ENCODE data around the gene TTLL5. TPM values are rescaled to one million over a fixed set of nuclear protein-coding genes. Genes with fewer than 3 reads are reported as not detected.

TTLL5 gene
- total and polyA plus RNA-seq, 2 donors: 16.1 to 46.4 TPM

DNA sequence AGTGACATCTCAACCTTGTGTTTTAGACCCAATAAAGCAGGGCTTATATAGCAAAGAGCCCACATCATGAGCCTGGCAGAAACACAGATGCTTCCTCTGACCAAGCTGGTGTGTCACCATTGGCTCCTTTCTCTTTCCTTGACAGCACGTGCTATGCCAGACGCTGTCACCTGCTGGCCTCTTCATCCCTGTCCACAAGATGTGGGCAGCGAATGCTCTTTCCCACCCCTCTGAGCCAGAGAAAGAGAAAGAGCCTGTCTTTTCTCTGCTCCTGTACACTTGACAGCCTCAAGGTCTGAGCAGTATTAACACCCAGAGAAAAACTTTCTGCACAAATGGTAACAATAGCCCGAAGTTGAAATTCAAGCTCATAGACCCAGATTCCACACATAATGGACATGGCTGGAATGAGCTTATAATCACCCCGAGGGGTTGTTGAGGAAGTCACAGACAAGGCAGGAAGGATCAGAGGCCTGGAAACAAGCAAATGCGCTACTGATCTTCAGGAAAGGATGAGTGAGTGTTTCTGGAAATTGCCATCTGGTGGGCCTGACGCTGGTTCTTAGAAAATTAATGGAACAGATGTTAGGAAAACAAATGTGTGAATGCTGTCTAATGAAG lies 311.9 kb downstream of the TTLL5 start:
- no peak for DNase-seq (ENCODE audit: extremely low spot score)
- Histone ChIP-seq H3K4me1 (ENCODE audit: insufficient read depth) (peaks cover 1% of the 10 kb centered on the region), H3K4me3 (ENCODE audit: low read depth, low read length) (no peak overlapping the region), H3K27ac (ENCODE audit: low read depth) (no peak overlapping the region), H3K36me3 (ENCODE audit: insufficient read depth) (no peaks in the 10 kb centered on the region)
- WGBS: 51% methylated on average over 7 of the region's 7 CpGs

DNA sequence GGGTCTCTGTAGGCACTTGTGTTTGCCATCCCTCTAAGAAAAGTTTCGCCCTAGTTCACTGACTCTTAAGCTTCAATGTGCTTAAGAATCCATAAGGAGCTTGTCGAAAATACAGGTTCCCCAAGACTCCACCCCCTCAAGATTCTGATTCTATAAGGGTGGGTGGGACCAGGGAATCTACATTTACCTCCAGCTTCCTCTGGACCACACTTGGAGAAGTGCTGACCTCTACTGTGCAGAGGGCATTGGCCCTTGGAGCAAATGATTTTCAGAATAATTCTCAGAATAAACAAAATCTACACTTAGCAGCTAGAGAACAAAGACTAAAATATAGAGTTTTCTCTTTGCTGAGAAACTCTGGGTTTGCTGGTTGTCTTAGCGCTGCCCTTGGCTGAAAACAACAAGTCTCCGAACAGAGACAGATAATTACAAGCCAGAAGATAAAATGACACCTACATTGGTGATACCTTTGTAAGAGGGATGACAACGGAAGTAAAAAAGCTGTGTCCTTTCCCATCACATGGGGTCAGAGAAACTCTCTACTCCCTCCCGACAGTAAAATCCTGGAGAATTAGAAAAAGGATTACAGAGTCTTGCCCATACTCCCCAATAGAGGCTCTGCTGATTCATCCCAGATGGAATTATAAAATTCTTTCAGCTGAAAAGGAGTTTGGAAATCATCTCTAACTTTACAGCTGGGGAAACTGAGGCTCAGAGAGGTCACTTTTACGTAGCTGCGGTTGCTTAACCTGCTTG lies 316.0 kb downstream of the TTLL5 start:
- H3K36me3 ChIP-seq (ENCODE audit: insufficient read depth): no peaks in the 10 kb centered on the region
- H3K4me1 ChIP-seq (ENCODE audit: insufficient read depth): peaks cover 1% of the 10 kb centered on the region
- 51% methylated on average over 8 of the region's 8 CpGs for WGBS
- no peak overlapping the region for H3K4me3 ChIP-seq (ENCODE audit: low read depth, low read length)
- DNase-seq (ENCODE audit: extremely low spot score): no peak
- no peak overlapping the region for H3K27ac ChIP-seq (ENCODE audit: low read depth)

DNA sequence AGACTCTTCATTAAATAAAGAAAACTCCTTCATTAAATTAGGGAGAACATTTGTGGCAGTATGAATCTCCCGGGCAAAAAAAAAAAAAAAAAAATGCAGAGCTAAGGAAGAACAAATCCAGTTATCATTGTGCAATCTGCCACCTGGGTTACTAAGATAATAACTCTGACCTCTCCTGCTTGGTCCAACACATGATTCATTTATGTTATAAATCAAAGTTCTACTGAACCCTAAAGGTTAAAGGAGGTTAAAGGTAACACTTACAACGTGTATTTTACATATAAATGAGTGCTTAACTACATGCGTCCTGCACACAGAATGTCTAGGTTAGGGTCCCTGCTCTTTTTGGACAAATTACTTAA lies 316.5 kb downstream of the TTLL5 start:
- H3K4me1 ChIP-seq (ENCODE audit: insufficient read depth): peaks cover 1% of the 10 kb centered on the region
- 37% methylated on average over 3 of the region's 3 CpGs for WGBS
- H3K4me3 ChIP-seq (ENCODE audit: low read depth, low read length): no peak overlapping the region

DNA sequence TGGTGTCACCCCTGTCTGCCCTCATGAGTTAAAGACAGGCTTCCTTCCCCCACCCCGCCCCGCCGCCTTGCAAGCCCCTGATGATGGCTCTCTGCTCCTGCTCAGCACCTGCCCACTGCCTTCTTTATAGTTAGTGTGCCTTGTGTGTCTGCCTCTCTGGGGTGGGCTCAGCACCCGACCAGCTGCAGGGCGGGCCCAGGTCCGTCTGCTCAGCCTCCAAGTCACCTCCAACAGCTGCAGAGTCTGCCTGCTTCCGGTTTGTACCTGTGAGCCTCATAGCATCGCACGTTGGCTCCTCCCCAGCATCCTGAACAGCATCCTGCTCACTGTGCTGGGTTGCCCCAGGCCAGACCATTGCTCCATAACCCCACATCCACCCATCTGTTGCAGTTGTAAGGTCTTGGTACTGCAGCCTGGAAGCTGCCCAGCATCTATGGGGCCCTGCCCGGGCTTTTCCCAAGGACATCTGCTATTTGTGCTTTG lies 317.2 kb downstream of the TTLL5 start:
- DNase-seq (ENCODE audit: extremely low spot score): no peak
- no peaks in the 10 kb centered on the region for H3K36me3 ChIP-seq (ENCODE audit: insufficient read depth)
- H3K27ac ChIP-seq (ENCODE audit: low read depth): no peak overlapping the region
- H3K4me1 ChIP-seq (ENCODE audit: insufficient read depth): peaks cover 1% of the 10 kb centered on the region
- no peak overlapping the region for H3K4me3 ChIP-seq (ENCODE audit: low read depth, low read length)
- WGBS: 71% methylated on average over 10 of the region's 10 CpGs

More for the DNA sequence above, 316.5 kb downstream of the TTLL5 start:
- H3K36me3 ChIP-seq (ENCODE audit: insufficient read depth): no peaks in the 10 kb centered on the region
- DNase-seq (ENCODE audit: extremely low spot score): no peak
- H3K27ac ChIP-seq (ENCODE audit: low read depth): no peak overlapping the region

DNA sequence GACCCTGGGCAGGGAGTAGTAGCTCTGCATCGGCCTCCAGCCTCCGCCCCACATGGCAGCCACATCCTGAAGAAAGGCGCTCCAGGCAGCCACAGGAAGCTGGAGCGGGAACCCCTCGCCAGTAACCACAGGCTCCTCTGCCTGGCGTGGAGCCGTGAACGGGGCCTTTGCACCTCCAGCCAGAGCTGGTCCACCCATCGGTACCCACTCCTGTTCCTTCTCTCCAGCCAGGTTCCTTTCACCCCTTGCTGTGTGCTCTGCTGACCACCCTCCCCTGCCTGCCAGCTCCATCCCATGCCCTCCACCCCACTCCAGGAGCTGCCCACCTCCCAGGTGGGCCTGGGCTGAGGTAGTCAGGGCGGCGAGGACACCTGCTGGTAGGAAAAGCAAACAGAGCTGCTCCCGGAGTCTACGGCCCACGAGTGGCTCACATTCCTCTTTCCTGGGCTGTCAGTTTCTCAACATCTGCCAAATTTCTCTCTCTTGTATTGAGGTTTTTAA lies 318.1 kb downstream of the TTLL5 start:
- no peak for DNase-seq (ENCODE audit: extremely low spot score)
- H3K4me1 ChIP-seq (ENCODE audit: insufficient read depth): peaks cover 1% of the 10 kb centered on the region
- H3K27ac ChIP-seq (ENCODE audit: low read depth): peak overlapping the region; percentile 48
- WGBS: 26% methylated on average over 14 of the region's 14 CpGs
- peak overlapping the region; percentile 21 for H3K4me3 ChIP-seq (ENCODE audit: low read depth, low read length)
- no peaks in the 10 kb centered on the region for H3K36me3 ChIP-seq (ENCODE audit: insufficient read depth)

DNA sequence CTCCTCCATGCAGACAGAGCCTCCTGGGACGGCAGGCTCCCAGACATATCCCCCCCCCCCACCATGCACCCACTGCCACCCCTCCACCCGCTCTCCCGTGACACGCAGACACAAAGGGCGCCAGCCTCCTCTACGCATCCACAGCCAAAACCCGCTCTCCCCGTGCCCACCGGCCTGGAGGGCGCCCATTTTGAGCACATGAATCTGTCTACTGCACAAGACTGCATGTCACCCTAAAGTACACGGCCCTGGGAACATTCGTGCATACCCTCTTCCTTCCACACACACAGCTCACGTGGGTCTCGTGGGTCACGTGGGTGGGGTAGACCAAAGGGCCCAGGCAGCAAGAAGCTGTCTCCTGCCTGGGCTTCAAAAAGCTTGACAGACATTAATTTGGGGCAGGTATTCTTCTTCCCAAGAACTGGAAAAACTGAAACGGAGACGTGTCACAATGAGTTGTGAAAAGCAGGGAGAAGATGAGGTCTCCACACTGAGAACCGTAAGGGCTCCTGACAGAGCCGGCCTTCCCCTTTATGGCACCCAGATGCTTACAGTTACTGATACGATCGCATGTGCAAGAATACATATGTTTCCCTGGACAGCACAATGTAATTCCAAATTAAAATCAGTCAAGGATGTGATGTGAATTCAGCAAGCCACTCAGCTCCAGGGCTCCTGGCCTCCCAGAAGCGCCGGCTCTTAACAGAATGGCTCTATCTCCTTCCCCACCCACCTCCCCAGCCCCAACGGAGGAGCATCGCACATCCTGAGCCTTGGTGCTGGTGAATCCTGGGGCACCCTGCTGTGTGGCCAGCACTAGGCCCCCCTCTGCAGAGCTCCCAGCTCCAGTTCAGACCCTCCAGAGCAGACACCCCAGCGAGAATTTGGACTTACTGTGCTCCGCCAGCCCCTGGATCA lies 318.9 kb downstream of the TTLL5 start:
- H3K4me3 ChIP-seq (ENCODE audit: low read depth, low read length): peak overlapping the region; percentile 23
- no peak for DNase-seq (ENCODE audit: extremely low spot score)

DNA sequence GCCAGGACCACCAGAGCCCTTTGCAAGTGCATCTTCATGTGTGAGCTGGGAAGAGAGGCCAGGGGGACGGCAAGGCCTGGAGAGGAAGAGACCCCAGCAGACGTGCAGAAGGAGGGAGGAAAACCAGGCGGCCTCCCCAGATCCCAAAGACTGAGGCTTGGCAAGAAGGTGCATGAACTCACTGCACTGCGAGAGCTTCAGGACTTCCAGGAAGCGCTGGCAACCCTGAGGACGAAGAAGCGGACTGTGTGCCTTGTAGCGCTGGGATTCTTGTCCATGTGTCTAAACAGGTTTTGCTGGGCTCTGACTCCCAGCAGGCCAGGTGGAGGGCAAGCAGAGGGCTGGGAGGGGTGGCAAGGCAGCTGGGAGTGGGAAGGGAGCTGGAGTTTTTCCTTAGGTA lies 319.8 kb downstream of the TTLL5 start:
- no peak for DNase-seq (ENCODE audit: extremely low spot score)
- Histone ChIP-seq H3K27ac (ENCODE audit: low read depth) (no peak overlapping the region), H3K4me1 (ENCODE audit: insufficient read depth) (peaks cover 1% of the 10 kb centered on the region), H3K36me3 (ENCODE audit: insufficient read depth) (no peaks in the 10 kb centered on the region), H3K4me3 (ENCODE audit: low read depth, low read length) (peak overlapping the region; percentile 23)
- 23% methylated on average over 8 of the region's 8 CpGs for WGBS

More for the DNA sequence above, 318.9 kb downstream of the TTLL5 start:
- 29% methylated on average over 27 of the region's 27 CpGs for whole genome bisulfite sequencing
- H3K4me1 ChIP-seq (ENCODE audit: insufficient read depth): peaks cover 1% of the 10 kb centered on the region
- H3K36me3 ChIP-seq (ENCODE audit: insufficient read depth): no peaks in the 10 kb centered on the region
- peak overlapping the region; percentile 12 for H3K27ac ChIP-seq (ENCODE audit: low read depth)

DNA sequence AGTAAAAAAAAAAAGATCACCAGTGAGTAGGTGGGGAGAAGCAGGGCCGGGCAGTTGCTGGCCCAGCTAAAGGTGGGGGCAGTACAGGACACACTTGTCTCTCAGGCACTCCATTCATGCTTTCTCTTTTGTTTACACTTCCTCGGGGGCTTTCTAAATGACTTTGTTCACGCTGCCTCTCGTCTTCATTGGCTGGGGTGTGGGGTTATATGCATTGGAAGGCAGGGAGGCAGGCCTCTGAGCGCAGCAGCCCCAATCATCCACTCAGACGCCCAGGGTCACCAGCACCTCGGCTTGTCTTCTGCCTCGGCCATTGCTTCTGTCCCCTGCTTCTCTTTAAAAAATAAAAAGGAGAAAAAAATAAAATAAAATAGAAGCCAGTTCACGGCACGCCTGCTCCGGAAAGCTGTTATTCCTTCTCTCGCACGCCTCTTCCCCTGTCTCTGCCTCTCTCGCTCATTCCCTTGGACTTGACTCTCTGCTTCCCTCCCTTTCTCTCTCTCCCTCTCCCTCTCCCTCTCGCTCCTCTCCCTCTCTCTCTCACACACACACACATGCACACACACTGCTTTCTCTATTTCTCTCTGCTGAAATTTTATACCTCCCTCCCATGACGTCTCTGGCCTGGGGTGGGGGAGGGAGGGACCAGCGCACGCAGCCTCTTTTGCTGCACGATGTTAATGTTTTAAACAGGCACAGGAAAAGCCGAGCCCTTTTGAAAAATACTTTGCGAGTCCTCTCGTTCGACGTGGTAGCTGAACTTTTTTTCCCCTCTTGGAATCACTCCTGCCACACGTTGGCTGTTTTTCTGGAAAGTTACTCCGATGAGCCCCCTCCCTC lies 320.6 kb downstream of the TTLL5 start, which contains the start of gene TGFB3:
TSS of gene TGFB3 (minus strand) at position 570 of the 840 bp plus-strand sequence. CDS start 1,102 bp downstream, outside the sequence.
- Histone ChIP-seq H3K4me1 (ENCODE audit: insufficient read depth) (peaks cover 3% of the 10 kb centered on the region), H3K27ac (ENCODE audit: low read depth) (peak within 1 kb of the TSS; percentile 94), H3K36me3 (ENCODE audit: insufficient read depth) (no peaks in the 10 kb centered on the region), H3K4me3 (ENCODE audit: low read depth, low read length) (peak within 1 kb of the TSS; percentile 71)
- WGBS: 1% methylated on average over 26 of the region's 26 CpGs
- DNase-seq (ENCODE audit: extremely low spot score): peak; percentile 86

DNA sequence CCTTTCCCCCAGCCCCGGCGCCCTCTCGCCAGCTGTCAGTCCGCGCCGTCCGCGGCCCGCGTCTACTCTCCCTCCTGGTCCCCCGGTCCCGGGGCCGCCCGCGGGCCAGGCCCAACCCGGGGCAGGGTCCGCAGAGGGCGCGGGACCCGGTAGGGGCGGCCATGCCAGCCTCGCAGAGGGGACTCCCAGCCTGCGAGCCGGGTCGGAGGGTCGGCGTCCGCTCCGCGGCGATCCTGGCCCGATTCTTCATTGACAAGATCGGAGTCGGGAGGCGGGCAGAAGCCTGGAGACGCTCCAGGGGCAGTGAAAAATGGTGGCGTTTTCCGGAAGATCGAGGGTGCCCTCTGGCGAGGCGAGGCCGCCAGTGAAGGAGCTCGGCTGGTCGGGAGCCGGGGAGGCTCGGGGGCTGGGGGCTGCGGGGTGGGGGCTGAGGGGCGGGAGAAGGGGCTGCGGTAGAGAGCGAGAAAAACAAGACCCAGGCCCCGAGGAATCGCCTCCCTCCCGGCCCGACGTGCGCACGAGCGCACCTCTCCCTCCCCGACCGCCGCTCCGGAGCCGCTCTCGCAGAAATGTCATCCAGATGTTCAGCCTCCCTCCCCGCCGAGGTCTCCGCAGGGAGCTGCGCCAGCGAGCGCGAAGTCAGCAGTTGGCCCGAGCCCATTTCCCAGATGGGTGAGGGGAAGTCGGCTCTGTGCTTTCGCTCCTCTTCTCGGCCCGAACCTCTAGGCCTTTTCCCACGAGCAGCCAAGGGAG lies 321.4 kb downstream of the TTLL5 start:
- no peak for DNase-seq (ENCODE audit: extremely low spot score)
- WGBS: under 1% methylated on average over 77 of the region's 77 CpGs
- peak overlapping the region; percentile 94 for H3K27ac ChIP-seq (ENCODE audit: low read depth)
- peak overlapping the region; percentile 71 for H3K4me3 ChIP-seq (ENCODE audit: low read depth, low read length)
- H3K4me1 ChIP-seq (ENCODE audit: insufficient read depth): peaks cover 5% of the 10 kb centered on the region
- no peaks in the 10 kb centered on the region for H3K36me3 ChIP-seq (ENCODE audit: insufficient read depth)

DNA sequence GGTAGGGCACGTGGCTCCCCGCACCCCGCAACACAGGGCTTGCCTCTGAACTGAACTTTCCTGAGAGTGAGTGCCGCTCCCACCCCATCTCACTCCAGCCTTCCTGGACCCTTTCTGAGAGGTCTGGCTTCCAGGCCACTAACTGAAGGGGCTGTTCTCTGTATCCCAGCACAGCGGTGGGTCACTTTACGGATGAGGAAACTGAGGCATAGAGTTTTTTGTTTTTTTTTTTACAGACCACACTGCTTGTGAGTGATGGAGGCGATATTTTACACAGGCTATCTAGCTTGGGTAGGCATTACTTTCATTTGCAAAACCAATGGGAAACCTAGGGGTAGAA lies 321.9 kb downstream of the TTLL5 start:
- 35% methylated on average over 7 of the region's 7 CpGs for WGBS
- peaks cover 4% of the 10 kb centered on the region for H3K4me1 ChIP-seq (ENCODE audit: insufficient read depth)

DNA sequence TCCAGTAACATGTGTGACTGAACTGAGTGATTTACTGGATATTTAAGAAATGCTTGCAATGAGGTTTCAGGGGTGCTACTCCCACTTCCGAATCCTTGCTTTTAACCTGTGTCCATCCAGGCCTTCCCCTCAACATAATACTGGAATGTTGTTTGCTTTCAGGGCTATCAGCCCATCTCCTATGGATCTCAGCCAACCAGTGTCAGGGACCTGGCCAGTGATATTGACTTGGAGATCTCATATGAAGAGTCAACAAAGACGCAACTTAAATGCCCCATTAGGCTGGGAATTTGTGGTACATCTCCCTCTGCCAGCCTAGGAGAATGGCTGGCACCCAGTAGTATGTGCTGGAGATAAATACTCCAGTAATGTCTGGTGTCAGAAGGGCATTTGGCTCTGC lies 323.6 kb downstream of the TTLL5 start:
- no peak for DNase-seq (ENCODE audit: extremely low spot score)
- H3K27ac ChIP-seq (ENCODE audit: low read depth): no peak overlapping the region
- 45% methylated on average over 2 of the region's 2 CpGs for WGBS
- H3K4me3 ChIP-seq (ENCODE audit: low read depth, low read length): no peak overlapping the region
- peaks cover 4% of the 10 kb centered on the region for H3K4me1 ChIP-seq (ENCODE audit: insufficient read depth)
- H3K36me3 ChIP-seq (ENCODE audit: insufficient read depth): no peaks in the 10 kb centered on the region

More for the DNA sequence above, 321.9 kb downstream of the TTLL5 start:
- Histone ChIP-seq H3K27ac (ENCODE audit: low read depth) (peak overlapping the region; percentile 40), H3K36me3 (ENCODE audit: insufficient read depth) (no peaks in the 10 kb centered on the region), H3K4me3 (ENCODE audit: low read depth, low read length) (peak overlapping the region; percentile 71)
- no peak for DNase-seq (ENCODE audit: extremely low spot score)

All from urinary bladder (tissue), 4 donors.